Endothelial cell of umbilical vein (primary cell): ENCODE results near the gene DNAH10. TPM values are rescaled to one million over a fixed set of nuclear protein-coding genes. Genes with fewer than 3 reads are reported as not detected.

Experiments
- BruUV-seq: library from RNA; stranded (reverse); fragments of 400-500 nt; replicated peaks from 2 replicates; lab custom pipeline; 2021; lab: Mats Ljungman, UMichigan
- CTCF ChIA-PET: fragments of 300-600, 350-600 bp; sonication (Branson Sonifier 250); formaldehyde crosslinking; loops from one replicate; lab custom pipeline; 2021; ENCODE audit warnings: antibody characterized with exemption, inconsistent platforms; lab: Charles Lee
- POLR2A ChIA-PET: fragments of 300-600, 350-600 bp; sonication (Branson Sonifier 250); formaldehyde crosslinking; loops from one replicate; lab custom pipeline; 2021; ENCODE audit warnings: antibody characterized with exemption, inconsistent platforms; lab: Charles Lee
- DNase-seq: peaks from one replicate; pipeline ENCODE4 v3.0.0-alpha.2; 2011; ENCODE audit warnings: low read depth, low spot score
- FAIRE-seq: peaks from 2 replicates; lab custom pipeline; 2011; peaks lifted over from hg19 to GRCh38; lab: Jason Lieb, UNC
- H2AFZ ChIP-seq: 2 replicates; pipeline ENCODE4 v1.6.0; 2012; ENCODE audit warnings: low read depth, low read length, control low read depth, inconsistent platforms
- H3K27ac ChIP-seq: 2 replicates; pipeline ENCODE4 v1.5.1; 2011; ENCODE audit warnings: low read depth, mild to moderate bottlenecking, control low read depth, low read length, moderate library complexity; ENCODE audit not compliant: insufficient read depth
- H3K27me3 ChIP-seq, 2 experiments: 2 replicates each; pipeline versions ENCODE4 v1.6.0 to v1.6.1; 2011; ENCODE audit warnings: low read length in 2 of 2, mixed read lengths in 1 of 2; ENCODE audit not compliant: control insufficient read depth in 2 of 2, insufficient read depth in 2 of 2
- H3K36me3 ChIP-seq, 2 experiments: 2 replicates in 1 of 2; 3 replicates in 1 of 2; pipeline ENCODE4 v1.5.1; 2011; ENCODE audit warnings: low read length in 2 of 2, mild to moderate bottlenecking in 1 of 2, moderate library complexity in 1 of 2; ENCODE audit not compliant: control insufficient read depth in 2 of 2, insufficient read depth in 2 of 2; ENCODE audit errors: extremely low read depth in 1 of 2
- H3K4me1 ChIP-seq: 3 replicates; pipeline ENCODE4 v1.5.1; 2011; ENCODE audit warnings: mild to moderate bottlenecking, low read length; ENCODE audit not compliant: control insufficient read depth, insufficient read depth; ENCODE audit errors: extremely low read depth
- H3K4me2 ChIP-seq: 2 replicates; pipeline ENCODE4 v1.6.1; 2011; ENCODE audit warnings: low read length, control low read depth, mixed read lengths; ENCODE audit not compliant: insufficient read depth
- H3K4me3 ChIP-seq, 3 experiments: fragments of 200-600 bp in 1 of 3; sonication (generic), shearing (Covaris generic) in 1 of 3; replicated peaks in 1 of 3; 2 replicates each; pipeline ENCODE4 v1.5.1; 2011 to 2016; ENCODE audit warnings: control low read depth in 3 of 3, low read length in 3 of 3, mild to moderate bottlenecking in 2 of 3, inconsistent platforms in 1 of 3, low read depth in 1 of 3, moderate library complexity in 1 of 3; ENCODE audit not compliant: insufficient read depth in 1 of 3
- H3K79me2 ChIP-seq: 2 replicates; pipeline ENCODE4 v1.6.0; 2012; ENCODE audit warnings: low read length, inconsistent platforms; ENCODE audit not compliant: control insufficient read depth, insufficient read depth
- H3K9ac ChIP-seq: replicated peaks from 2 replicates; pipeline ENCODE3; 2011; ENCODE audit warnings: low read length, control low read depth; ENCODE audit not compliant: insufficient read depth; ENCODE audit errors: extremely low read depth
- H3K9me1 ChIP-seq: replicated peaks from 3 replicates; pipeline ENCODE4 v1.6.0; 2011; ENCODE audit warnings: mild to moderate bottlenecking, low read length; ENCODE audit not compliant: control insufficient read depth, insufficient read depth; ENCODE audit errors: extremely low read depth
- H3K9me3 ChIP-seq: replicated peaks from 2 replicates; pipeline ENCODE4 v1.5.1; 2012; ENCODE audit warnings: low read length, inconsistent platforms; ENCODE audit not compliant: control insufficient read depth, insufficient read depth
- H4K20me1 ChIP-seq: replicated peaks from 2 replicates; pipeline ENCODE3; 2011; ENCODE audit warnings: mild to moderate bottlenecking, low read length; ENCODE audit not compliant: control insufficient read depth, insufficient read depth; ENCODE audit errors: extremely low read depth
- EZH2 ChIP-seq: IDR thresholded peaks from 2 replicates; pipeline ENCODE4 v1.6.1; 2012; ENCODE audit warnings: borderline replicate concordance, low read depth, mild to moderate bottlenecking, moderate library complexity, low read length, inconsistent platforms; ENCODE audit not compliant: severe bottlenecking
- FOS ChIP-seq: IDR thresholded peaks from 2 replicates; pipeline ENCODE4 v1.6.1; 2011; ENCODE audit warnings: mild to moderate bottlenecking, low read length, moderate library complexity, borderline replicate concordance; ENCODE audit not compliant: insufficient read depth
- GATA2 ChIP-seq: IDR thresholded peaks from 2 replicates; pipeline ENCODE4 v1.7.0; 2011; ENCODE audit warnings: low read depth, mild to moderate bottlenecking, moderate library complexity, mixed read lengths, low read length; ENCODE audit not compliant: insufficient read length, insufficient read depth
- JUN ChIP-seq: IDR thresholded peaks from 2 replicates; pipeline ENCODE4 v1.6.1; 2011; ENCODE audit warnings: borderline replicate concordance, low read depth; ENCODE audit not compliant: insufficient read length, insufficient read depth
- MYC ChIP-seq: IDR thresholded peaks from one replicate; pipeline ENCODE4 v1.6.1; 2011; ENCODE audit warnings: mild to moderate bottlenecking, low read depth, low read length
- POLR2A ChIP-seq: IDR thresholded peaks from 2 replicates; pipeline ENCODE4 v1.6.1; 2012; ENCODE audit warnings: low read depth, mild to moderate bottlenecking, control low read depth, low read length
- POLR2AphosphoS5 ChIP-seq: IDR thresholded peaks from 2 replicates; pipeline ENCODE4 v1.6.1; 2012; ENCODE audit warnings: low read depth, mild to moderate bottlenecking, control low read depth, low read length, moderate library complexity; ENCODE audit not compliant: insufficient read depth
- dilution Hi-C: fragments of 300-500 bp; cut with MboI; formaldehyde crosslinking; loops from one replicate; pipeline ENCODE4 v1.15.0; 2019; ENCODE audit warnings: low sequenced_read_pairs; ENCODE audit not compliant: extremely low pct_ligation_motif_present
- intact Hi-C: fragments of 100-400 bp; cut with micrococcal nuclease; formaldehyde crosslinking; loops from one replicate; pipeline ENCODE4 v1.10.0; 2022
- polyA plus RNA-seq, 4 experiments: library from polyadenylated mRNA; depleted of rRNA in 3 of 4; stranded (reverse) in 3 of 4; unstranded in 1 of 4; fragments of >200 nt; gene quantifications; 2 replicates each; pipeline versions ENCODE4 v1.2.1 to v1.2.3, GENCODE V29; 2011 to 2012; ENCODE audit warnings: missing spikeins in 1 of 4
- total RNA-seq: library from RNA; stranded (reverse); gene quantifications from 2 replicates; pipeline ENCODE4 v1.2.3, GENCODE V29; 2021
- TF ChIP-seq, protein P1 (sequence below), 2 donors: IDR thresholded peaks; 1 replicate in 1 of 2; 2 replicates in 1 of 2; pipeline ENCODE4 v1.5.1; 2011; ENCODE audit warnings: low read length in 2 of 2, mild to moderate bottlenecking in 2 of 2, moderate library complexity in 2 of 2, control low read depth in 1 of 2, inconsistent platforms in 1 of 2, low read depth in 1 of 2; ENCODE audit not compliant: insufficient read depth in 1 of 2; ENCODE audit errors: extremely low read depth in 1 of 2
- TF ChIP-seq, protein P2 (sequence below): IDR thresholded peaks from 2 replicates; pipeline ENCODE4 v1.6.1; 2011; ENCODE audit not compliant: insufficient read depth, insufficient read length

DNAH10 gene
- total and polyA plus RNA-seq, 2 donors (not counting 3 experiments of a cell fraction or from before 2014, with no cell fraction given): 0.04 to 0.31 TPM

DNA sequence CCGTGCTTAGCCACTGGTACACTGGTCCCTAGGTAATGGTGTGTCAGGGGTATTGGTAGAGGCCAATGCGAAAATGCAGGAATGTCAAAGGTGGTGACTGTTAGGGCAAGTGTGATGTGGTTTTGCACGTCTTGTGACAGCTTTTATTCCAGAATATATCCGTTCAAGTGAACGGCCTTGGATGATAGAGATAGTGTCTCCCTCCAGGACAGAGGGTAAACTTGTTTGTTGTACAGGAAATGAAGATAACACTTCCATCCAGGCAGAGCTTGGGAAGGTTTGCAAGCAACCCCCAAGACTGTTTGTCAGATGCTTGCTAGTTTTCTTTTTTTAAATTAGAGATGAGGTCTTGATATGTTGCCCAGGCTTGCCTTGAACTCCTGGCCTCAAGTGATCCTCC is 84.2 kb downstream of the DNAH10 start:
- TF ChIP-seq EZH2 (no peak), MYC (no peak), JUN (no peak), FOS (no peak), POLR2AphosphoS5 (no peak), POLR2A (no peak), GATA2 (no peak)
- TF ChIP-seq, protein P1, sequence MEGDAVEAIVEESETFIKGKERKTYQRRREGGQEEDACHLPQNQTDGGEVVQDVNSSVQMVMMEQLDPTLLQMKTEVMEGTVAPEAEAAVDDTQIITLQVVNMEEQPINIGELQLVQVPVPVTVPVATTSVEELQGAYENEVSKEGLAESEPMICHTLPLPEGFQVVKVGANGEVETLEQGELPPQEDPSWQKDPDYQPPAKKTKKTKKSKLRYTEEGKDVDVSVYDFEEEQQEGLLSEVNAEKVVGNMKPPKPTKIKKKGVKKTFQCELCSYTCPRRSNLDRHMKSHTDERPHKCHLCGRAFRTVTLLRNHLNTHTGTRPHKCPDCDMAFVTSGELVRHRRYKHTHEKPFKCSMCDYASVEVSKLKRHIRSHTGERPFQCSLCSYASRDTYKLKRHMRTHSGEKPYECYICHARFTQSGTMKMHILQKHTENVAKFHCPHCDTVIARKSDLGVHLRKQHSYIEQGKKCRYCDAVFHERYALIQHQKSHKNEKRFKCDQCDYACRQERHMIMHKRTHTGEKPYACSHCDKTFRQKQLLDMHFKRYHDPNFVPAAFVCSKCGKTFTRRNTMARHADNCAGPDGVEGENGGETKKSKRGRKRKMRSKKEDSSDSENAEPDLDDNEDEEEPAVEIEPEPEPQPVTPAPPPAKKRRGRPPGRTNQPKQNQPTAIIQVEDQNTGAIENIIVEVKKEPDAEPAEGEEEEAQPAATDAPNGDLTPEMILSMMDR (IDR thresholded peaks at IDR 0.05; ENCODE audit: extremely low read depth in 1 of 2, insufficient read depth in 1 of 2, low read depth in 1 of 2, low read length in 2 of 2): no peak
- TF ChIP-seq, protein P2, sequence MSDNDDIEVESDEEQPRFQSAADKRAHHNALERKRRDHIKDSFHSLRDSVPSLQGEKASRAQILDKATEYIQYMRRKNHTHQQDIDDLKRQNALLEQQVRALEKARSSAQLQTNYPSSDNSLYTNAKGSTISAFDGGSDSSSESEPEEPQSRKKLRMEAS: no peak
- Histone ChIP-seq H3K4me2 (no peak overlapping the region), H3K27me3 (no peaks in the 10 kb centered on the region), H3K79me2 (no peaks in the 10 kb centered on the region), H3K9me1 (no peaks in the 10 kb centered on the region), H2AFZ (no peak overlapping the region), H3K4me1 (no peaks in the 10 kb centered on the region), H3K4me3 (no peak overlapping the region), H3K9me3 (no peaks in the 10 kb centered on the region), H3K36me3 (no peaks in the 10 kb centered on the region), H3K27ac (no peak overlapping the region), H4K20me1 (no peaks in the 10 kb centered on the region), H3K9ac (no peak overlapping the region)
- dilution Hi-C loops: no loop called here
- intact Hi-C loops: no loop called here
- POLR2A ChIA-PET: no interaction called here
- no TSS peak for BruUV-seq
- CTCF ChIA-PET: no interaction called here
- no peak for DNase-seq
- FAIRE-seq: no peak
